ENCODE data around the gene TMEM200A.
"Not testable (repeated sequence)": the region's sequence is repeated elsewhere in the genome, so short reads cannot be mapped to it uniquely, and the experiment has no call there.

The TMEM200A gene
- total RNA-seq, result 5.0 to 12.3 reads per million in 2 donors

DNA sequence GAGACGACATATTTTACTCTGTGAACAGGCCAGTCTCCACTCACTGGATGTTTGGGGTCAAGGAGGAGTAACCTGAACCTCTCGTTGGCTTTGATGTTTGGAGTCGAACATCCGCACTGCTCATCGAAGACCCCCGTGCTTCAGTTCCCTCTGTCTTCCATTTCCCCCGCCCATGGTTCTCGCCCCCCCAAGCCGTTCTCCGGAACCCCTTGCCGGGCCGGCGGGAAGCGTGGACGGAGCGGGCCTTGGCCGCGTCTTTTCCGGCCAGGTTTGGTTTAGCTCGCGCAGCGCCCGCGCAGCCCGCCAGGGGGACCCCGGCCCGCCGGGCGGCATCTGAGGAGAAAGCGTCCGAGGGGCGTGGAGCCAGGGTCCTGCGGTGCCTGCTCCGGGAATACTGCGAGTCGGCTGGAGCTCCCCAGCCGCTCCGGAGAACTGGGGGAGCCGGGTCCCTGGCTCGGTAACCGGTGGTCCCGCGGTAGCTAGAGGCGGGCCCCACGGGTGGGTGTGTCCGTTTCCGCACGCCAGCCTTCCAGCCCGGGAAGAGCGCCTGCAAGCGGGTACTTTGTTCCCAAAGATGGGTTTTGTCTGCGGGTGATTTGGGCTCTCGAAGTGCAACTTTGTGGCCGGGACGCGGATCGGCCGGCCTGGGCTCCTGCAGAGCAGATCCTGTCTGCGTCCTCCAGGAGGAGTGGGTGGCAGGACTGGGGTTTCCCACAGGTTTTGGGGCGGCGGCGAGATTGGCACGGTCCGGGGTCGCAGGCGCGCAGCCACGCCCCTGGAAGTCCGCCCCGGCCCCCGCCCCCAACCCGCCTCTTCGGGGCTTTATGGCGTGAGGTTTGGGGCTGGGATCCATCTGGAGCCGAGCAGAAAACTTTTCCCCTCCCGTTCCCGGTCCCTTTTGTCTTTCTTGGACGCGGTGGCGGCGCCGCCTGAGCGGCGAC lies at the start of gene TMEM200A:
TMEM200A (plus strand) TSS at position 852 of the 941 bp plus-strand sequence. CDS start 74,406 bp downstream, outside the sequence.
- DNase-seq, result peak; percentile 9 to 54 (median 25)

DNA sequence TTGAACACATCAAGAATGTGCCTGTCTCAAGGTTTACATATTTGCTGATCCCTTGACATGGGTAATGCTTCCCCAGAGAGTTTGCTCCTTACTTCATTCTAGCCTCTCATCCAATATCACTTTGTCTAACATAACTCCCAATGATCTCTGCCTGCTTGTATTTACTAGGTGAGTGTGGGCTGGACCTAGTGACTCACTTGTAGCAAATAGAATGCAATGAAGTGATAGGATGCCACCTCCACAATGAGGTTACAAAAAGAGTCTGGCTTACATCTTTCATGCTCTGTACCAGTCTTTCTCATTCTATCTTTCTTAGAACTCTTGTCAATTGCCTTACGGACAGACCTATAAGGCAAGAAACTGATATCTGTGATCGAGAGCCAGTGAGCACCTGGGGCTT lies 44.9 kb upstream of the TMEM200A start:
- no peak for DNase-seq

DNA sequence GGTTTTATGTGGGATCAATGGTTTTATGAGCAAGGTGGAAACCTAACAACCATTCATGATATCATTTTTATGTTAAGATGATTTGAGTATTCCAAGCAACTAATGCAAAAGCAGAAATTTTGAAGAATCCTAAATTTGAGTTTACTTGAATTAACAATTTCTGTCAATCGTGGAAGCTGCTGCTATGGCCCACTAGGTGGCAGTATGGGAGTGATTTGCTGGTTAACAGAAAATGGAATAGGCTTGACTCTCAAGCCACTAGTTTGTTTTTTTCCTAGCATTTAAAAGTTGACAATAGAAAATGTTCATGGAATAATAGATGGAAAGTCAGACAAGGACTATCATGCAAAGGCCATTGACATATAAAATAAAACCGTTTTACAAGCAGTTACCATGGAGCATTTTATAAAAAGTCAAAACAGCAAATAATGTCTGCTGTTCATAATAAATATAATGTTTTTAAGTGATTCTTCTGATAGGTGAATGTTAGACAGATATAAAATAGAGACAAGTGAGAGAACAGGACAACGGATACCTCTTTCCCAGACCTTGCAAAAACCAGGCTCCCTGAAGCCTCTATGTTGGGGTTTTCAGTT lies 43.0 kb upstream of the TMEM200A start:
- peak in 4 of 5 experiments; percentile 5 to 71 (median 24) for DNase-seq

DNA sequence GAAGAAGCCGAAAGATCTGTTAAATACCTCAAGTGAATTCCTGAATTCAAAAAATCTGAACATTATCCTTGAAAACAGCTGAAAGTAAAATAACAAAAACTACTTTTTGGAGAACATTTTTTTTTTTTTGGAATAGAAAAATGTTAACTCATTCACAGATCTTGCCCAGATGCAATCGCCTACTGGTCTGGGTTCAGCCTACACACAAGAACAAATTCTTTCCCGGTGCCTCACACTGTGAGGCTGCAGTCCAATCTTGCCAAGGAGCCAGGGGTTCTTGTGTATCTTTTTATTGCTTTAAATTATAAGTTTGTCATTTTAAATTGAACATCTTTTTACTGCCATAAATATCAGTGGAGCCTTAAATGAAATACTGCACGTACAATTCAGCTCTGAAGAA lies 41.2 kb upstream of the TMEM200A start:
- DNase-seq, result no peak

DNA sequence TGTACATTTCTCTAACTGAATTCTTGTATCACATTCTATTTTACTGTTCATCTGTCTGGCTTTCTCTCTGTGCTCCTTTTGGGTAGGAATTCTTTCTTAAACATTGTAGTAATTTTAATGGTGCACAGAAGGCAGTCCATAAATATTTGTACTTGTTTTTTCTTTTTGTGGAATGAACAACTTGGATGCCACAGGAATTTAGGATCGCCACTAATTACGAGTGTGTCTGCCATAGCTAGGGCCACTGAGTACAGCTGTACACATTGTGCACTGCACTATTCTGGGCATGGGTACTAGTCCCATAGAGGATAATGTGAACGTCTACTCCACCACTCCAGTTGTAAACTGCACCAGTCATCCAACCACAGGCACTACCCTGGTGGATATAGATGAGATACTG lies 39.3 kb upstream of the TMEM200A start:
- DNase-seq, result no peak

DNA sequence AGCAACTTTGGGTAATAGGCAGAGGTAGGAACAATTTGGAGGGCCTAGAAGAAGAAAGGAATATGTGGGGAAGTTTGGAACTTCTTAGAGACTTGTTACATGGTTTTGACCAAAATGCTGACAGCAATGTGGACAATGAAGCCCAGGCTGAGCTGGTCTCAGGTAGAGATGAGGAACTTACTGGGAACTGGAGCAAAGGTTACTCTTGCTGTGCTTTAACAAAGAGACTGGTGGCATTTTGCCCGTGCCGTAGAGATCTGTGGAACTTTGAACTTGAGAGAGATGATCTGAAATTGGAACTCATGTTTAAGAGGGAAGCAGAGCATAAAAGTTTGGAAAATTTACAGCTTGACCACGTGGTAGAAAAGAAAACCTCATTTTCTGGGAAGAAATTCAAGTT lies 28.3 kb upstream of the TMEM200A start:
- no peak for DNase-seq

DNA sequence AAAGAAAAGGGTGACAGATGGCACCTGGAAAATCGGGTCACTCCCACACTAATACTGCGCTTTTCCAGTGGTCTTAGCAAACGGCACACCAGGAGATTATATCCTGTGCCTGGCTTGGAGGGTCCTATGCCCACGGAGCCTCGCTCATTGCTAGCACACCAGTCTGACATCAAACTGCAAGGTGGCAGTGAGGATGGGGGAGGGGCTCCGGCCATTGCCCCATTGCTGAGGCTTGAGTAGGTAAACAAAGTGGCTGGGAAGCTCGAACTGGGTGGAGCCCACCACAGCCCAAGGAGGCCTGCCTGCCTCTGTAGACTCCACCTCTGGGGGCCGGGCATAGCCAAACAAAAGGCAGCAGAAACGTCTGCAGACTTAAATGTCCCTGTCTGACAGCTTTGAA lies 19.5 kb upstream of the TMEM200A start:
- DNase-seq, result not testable (repeated sequence)

- DNase-seq, result no peak
These were observed 11.5 kb upstream of the TMEM200A start for GRCh38 chr6:130354322-130354721.

GRCh38 chr6:130355572-130355971 lies 10.2 kb upstream of the TMEM200A start:
- DNase-seq, result no peak

DNA sequence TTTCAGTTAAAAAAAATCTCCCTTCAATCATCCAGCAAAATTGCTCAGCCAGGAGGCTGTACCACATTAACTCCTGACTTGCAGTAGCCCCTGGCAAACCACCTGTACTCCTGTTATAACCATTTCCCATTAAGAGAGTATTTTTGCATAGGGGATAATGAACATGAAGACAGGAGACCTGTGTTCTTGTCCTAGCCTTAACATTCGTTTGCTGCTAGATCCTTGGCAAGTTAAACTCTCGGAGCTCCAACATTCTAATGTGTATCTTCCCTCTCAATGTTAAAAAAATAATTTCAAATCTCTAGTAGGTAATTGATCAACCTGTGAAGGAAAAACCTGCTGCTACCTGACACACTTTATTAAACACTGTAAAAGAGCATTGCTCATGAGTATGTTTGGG lies 8.4 kb upstream of the TMEM200A start:
- DNase-seq, result no peak

DNA sequence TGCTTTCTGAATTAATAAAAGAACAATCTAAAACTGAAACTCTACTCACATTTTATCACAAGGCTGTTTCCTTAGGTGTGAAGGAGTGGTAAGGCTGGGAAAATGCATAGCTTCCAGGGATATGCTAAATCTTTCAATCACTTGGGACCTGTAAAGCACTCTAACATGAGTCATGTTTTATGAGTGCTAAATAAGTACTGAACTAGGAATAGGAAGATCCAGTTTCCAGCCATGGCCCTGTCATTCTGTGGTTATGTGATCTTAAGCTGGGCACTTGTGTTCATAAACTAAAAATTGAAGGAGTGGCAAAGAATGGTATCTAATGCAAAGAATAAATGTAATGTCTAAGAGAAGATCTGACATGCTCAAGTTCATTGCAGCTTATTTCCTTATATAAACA lies 6.1 kb upstream of the TMEM200A start:
- no peak for DNase-seq

DNA sequence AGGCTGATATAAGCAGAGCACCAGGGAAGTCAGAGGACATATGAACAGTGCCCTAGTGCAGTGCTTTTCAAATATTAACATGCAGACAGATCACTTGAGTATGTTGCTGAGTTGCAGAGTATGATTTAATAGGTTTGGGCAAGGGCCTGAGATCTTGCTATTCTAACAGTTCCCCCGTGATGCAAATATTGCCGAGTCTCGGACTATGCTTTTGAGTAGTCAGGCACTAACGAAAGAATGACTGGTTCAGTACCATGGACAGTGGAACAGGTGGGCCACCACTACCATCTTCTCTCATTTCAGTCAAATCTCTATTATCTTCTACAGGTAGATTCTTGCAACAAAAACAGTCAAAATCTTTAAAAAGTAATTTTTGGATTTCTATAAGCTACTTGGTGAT lies 3.7 kb upstream of the TMEM200A start:
- DNase-seq, result no peak

- no peak for DNase-seq
These were observed 1.5 kb upstream of the TMEM200A start for GRCh38 chr6:130364224-130364780.

GRCh38 chr6:130366107-130367005 lies 539 bp downstream of the TMEM200A start:
- DNase-seq, result peak in 2 of 5 experiments; percentile 9 to 38

GRCh38 chr6:130367767-130368166 lies 1.9 kb downstream of the TMEM200A start:
- no peak for DNase-seq

DNA sequence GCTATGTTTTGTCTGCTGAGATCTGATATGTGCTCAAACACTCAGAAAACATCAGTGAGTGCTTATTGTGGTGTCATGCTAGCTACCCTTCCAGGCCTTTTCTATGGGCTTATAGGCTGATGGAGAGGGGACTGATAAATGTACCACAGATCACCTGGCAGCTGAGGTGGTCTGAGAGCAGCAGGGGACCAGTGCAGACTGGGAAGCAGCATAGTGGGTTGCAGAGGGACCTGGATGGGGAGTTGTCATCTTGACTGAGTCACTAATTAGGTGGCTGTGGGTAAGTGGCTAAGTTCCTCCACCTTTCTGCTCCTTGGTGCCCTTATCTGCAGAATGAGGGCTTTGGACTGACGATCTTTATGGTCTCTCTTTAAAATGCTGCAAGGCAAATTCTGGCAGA lies 2.8 kb downstream of the TMEM200A start:
- DNase-seq, result no peak

GRCh38 chr6:130369831-130370230 lies 4.0 kb downstream of the TMEM200A start:
- no peak for DNase-seq

- no peak for DNase-seq
These were observed 6.2 kb downstream of the TMEM200A start for GRCh38 chr6:130371921-130372420.

DNA sequence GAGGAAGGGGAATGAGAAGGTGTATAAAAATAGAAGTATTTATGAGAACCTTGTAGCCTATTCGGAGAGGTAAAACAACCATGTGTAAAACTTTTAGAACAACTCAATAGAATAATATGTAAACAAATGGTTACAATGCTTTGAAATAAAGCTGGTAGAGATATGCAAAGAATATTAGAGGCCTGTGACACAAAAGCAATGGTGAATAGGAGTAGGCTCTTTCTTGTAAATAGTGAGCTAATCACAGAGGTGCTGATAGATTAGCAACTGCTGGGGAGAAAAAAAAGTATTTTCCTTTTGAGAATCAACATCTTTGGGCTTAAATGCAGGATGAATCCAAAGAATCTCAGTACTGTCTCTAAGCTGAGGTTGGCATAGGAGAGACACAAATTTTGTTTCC lies 7.0 kb downstream of the TMEM200A start:
- no peak for DNase-seq

DNA sequence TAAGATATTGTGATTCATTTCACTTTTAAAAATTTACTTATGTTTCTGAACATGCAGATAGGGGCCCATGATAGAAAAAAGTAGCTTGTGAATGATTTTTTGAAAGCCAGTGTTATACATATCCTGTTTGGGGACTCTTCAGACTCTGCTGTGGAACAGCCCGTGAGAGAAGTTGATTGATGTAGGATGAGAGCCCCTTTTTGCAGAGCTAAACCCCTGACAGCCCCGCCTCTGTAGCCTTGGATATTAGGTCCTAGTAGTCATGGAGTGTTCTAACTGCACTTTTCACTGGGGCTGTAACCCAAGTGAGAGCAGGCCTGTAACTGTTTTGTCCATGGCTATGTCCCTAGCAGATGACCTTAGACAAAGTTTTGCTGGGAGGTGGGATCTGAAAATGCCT lies 8.2 kb downstream of the TMEM200A start:
- no peak for DNase-seq

DNA sequence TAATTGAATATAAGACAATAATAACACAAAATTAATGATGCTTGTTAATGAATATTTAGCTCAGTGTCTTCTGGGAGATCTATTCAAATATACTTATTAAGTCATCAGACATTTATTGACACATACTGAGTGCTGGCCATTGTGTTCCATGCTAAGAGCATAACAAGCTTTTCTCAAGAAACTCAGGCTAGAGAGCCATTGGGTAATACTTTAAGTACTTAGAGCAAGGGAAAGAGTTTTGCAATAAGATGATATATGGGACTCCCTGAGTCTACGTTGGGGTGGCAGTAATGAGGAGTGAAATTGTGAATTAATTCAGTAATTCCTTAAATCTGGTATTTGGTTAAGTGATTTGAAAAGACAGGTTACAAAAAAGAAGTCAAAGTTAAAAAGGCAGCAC lies 11.1 kb downstream of the TMEM200A start:
- DNase-seq, result no peak

DNA sequence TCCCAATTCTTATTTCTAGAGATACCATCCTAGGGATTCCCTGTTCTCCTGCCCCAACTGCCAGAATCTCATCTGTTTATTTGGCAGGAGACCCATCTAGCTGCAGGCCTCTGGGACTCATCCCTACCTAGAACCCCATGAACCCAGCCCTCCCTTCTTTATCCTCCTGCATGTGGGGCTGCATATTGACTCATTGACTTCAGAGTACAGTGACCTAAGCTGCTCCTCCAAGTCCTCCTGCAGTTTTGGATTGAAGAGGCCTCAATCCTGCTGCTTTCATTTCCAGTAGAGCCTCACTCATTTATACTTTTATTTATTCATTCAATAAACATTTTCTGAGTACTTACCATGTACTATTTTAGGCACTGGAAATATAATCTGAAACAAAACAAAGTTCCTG lies 11.6 kb downstream of the TMEM200A start:
- no peak for DNase-seq

Data from T-helper 2 cell (primary cell).